ENCODE results near the gene AKAP13.

DNA sequence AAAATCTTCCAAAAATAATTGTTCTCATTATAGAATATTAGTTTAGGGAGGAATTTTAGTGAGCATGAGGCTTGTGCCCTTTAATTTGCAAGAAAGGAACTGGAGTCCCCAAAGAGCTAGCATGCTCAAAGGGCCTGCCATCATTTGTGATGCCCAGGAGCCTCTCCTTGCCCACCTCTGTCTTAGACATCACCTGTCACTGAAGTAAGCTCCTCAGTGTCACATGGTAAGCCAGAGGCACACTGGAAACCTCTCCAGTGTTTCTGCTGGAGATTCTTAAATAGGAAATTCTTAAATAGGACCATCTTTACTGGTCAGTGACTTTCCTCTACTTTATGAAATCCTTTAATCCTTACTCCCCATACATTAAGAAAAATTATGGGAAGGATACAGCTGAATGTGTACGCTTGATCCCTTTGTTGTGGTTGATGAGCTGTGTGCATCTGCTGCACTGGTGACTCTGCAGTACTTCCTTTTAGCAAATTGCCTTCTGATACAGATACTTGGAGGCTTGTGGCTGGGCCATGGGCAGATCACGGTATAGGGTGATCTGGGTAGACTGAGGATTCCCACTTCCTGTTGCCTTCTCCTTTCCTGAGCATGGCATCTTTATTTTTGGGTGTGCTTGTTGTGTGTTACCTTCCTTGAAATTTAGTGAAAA is 216.9 kb downstream of the AKAP13 start:
- TF ChIP-seq, protein P1, sequence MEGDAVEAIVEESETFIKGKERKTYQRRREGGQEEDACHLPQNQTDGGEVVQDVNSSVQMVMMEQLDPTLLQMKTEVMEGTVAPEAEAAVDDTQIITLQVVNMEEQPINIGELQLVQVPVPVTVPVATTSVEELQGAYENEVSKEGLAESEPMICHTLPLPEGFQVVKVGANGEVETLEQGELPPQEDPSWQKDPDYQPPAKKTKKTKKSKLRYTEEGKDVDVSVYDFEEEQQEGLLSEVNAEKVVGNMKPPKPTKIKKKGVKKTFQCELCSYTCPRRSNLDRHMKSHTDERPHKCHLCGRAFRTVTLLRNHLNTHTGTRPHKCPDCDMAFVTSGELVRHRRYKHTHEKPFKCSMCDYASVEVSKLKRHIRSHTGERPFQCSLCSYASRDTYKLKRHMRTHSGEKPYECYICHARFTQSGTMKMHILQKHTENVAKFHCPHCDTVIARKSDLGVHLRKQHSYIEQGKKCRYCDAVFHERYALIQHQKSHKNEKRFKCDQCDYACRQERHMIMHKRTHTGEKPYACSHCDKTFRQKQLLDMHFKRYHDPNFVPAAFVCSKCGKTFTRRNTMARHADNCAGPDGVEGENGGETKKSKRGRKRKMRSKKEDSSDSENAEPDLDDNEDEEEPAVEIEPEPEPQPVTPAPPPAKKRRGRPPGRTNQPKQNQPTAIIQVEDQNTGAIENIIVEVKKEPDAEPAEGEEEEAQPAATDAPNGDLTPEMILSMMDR (IDR thresholded peaks at IDR 0.05) = no peak
- no peak for TF ChIP-seq POLR2A (IDR thresholded peaks at IDR 0.05)
